Stimulated activated CD4-positive, alpha-beta T cell treated with anti-CD3 and anti-CD28 coated beads, Interleukin-12 subunit alpha, Interleukin-12 subunit beta, amount 100 ng/mL, for 48 hours (primary cell): ENCODE results near the gene PMAIP1.
A peak's percentile ranks its signal among the peaks of the same experiment; 100 is the strongest.
"Not testable (repeated sequence)": the region's sequence is repeated elsewhere in the genome, so short reads cannot be mapped to it uniquely, and the experiment has no call there.

Experiments used
- DNase-seq, 3 donors: peaks; one replicate each; pipeline ENCODE4 v3.0.0-alpha.2; 2020; ENCODE audit warnings: low read depth in 2 of 3, low spot score in 1 of 3

The PMAIP1 gene

DNA sequence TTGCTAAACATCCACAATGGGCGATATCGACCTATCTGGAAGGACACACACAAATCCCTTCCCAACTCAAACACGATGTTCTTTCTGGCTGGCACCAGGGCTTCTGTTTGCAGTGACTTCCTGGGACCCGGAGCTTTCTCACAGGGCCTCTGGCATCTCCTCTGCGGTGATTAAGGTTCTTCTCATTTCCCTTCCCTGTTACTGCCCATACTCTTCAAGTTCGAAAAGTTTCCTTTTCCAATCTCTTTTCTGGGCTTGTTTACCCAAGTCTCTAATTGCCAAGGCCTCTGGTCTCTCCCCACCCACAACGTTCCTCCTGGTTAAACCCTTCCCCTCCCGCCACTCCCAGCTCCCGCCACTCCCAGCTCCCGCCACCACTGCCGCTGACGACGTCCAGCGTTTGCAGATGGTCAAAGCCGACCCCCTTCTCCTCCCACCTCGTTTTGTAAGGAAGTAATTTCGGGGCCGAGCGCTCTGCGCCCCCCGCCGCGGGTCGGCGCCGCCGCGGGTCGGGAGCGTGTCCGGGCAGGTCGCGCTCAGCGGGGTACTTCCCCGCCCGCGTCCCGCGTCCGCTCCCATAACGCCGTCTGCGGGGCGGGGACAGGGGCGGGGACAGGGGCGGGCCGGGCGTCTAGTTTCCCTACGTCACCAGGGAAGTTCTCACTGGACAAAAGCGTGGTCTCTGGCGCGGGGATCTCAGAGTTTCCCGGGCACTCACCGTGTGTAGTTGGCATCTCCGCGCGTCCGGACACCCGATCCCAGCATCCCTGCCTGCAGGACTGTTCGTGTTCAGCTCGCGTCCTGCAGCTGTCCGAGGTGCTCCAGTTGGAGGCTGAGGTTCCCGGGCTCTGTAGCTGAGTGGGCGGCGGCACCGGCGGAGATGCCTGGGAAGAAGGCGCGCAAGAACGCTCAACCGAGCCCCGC, at the start of gene PMAIP1:
Gene PMAIP1 (plus strand): TSS at position 699 of the 924 bp plus-strand sequence. CDS start 182 bp downstream, at position 881.
- peak; percentile 83 to 87 (median 86) for DNase-seq

DNA sequence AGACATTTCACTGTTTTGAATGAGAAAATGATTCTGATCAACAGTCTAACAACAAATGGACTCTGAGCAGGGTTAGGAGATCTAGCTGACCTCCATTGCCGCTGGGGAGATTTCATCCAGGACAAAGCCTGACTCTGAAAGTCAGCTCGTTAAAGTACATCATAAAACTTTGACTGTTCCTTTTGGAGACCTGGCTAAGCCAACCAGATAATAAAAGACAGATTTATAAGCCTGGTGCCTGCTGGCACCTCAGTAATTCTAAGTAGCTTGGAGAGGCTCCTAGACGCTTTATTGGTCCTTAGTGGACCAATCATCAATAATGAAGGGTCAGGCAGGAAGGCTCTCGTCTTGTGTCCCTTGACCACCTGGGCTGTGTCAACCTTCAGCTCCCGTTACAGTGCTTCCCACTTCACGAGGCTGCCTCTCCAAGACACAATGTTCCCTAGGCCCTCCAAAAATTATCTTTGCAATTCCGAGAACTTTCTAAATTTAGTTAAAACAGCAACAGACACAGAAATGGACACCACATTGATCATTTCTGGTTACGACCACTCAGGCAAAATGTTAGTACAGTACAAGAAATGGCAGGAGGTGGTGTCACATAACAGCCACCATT, 47.9 kb upstream of the PMAIP1 start:
- DNase-seq = no peak

DNA sequence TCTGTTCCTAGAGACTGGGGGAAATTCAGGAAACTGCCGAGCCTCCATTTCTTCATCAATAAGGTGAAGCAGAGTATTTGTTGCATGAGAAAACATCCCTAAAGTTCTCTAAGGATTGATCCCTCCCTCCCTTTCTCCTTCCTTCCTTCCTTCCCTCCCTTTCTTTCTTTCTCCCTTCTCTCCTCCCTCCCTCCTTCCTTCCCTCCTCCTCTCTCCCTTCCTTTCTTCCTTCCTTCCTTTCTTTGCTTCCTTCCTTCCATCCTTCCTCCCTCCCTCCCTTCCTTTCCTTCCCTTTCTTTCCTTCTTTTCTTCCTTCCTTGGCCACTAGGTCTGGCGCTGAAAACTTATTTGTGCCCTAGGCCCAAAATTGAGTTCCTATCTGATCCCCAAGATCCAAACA, 47.2 kb upstream of the PMAIP1 start:
- no peak for DNase-seq

DNA sequence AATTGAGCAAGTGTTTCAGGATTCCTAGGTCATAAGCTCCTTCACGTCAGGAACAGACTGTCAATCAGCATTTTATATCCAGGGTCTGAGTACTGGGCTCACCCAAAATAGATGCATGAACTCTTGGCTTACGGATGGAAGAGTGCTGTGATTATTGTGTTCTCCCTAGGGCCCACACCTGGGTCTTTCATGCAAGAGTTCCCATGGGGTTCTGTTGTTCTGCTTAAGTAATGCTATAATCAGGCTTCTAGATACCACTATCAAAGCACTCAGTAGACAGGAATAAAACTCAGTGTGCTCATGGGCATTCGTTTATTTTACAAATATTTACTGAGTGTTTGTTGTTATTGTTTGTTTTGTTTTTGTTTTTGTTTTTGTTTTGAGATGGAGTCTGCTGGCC, 46.4 kb upstream of the PMAIP1 start:
- DNase-seq = no peak

DNA sequence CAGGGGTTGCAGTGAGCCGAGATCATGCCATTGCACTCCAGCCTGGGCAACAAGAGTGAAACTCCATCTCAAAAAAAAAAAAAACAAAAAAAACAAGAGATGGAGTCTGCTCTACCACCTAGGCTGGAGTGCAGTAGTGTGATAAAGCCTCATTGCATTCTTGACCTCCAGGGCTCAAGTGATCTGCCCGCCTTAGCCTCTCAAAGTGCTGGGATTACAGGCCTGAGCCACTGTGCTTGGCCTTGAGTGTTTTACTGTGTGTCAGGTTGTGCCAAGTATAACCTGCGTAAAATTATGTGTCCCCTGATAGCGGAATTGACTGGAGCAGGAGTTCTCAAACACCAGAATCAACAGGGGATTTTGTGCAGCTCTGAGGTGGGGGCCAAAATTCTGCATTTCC, 45.8 kb upstream of the PMAIP1 start:
- not testable (repeated sequence) for DNase-seq

DNA sequence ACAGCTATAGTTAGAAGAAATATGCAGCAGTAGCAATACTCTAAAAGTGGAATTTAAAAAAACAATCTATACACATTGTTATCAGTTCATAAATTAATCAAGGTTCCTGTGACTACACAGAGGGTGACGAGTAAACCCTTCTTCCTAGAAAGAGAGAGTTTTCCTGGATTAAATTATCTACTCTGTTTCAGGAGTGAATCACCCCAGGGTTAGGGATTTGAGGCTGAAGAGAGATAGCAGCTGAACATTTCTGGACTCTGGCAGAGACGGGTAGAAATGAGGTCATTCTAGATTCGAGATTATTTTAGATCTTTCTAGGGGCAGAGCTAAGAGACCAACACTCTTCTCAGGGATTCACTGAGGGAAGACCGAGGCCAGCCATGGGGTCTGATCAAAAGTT, 38.8 kb upstream of the PMAIP1 start:
- no peak for DNase-seq

DNA sequence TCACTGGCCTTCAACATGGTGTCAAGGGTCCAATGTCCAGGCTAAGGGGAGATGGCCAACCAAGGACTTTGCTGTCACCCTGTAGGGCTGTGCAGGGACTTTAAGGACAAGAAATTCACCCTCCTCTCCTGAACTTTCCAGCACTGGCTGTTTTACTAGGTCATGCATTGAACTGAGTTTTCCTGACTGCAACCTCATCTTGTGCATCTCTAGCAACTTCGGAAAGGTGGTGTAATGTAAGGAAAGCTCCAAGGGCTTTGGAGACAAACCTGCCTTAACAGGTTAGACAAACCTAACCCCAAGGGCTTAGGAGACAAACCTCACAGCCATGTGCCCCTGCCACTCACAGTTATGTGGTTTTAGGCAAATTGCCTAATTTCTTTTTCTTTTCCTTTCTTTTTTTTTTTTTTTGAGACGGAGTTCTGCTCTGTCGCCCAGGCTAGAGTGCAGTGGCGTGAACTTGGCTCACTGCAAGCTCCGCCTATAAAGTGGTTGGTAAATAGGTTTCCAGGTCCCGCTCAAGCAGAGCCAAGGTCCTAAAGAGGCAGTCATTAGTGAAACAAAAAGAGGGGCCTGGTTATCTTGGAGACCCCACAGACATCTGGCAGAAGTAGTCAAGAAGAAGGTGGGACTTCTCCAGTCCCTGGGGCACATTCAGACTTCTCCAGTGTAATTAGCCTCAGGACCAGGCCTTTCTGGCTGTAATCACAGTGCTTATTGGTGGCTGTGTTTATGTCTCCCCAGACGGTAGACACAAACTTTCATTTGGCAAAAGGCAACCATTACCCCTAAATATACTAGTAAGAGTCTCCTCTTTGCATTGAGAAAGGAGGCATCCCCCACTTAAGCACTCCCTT, 37.6 kb upstream of the PMAIP1 start:
- no peak for DNase-seq

DNA sequence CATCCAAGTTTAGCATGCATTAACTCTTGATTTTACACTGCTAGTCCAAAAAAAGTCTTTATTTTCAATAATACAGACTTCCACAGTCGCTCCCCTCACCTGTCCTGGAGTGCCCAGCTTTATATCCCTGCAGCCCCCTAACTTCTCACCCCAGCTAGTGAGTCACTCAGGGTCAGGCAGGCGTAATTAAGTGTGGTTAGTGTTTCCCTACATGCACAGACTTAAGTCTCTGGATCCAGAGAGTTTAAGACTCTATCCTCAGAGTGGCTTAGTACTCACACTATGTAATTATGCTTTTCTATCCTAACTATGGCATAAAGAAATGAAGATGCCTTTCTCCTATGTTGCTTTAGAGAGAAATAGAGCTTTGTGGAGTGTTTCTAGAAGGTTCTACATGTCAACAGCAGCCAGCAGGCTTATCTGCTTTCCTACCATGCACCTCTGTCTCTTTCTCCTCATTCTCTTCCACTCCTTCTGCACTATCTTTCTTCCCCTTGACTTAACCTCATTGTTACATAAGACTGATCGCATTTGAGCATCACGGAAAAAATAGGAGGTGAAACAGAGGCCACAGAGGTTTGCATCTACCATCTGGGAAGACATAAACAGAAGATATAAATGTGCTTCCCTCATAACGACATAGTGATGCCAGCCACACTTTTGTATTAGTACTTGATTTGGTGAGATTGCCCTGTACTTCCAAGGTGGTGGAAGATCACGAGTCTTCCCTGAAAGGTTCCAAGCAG, 34.4 kb upstream of the PMAIP1 start:
- DNase-seq = no peak

DNA sequence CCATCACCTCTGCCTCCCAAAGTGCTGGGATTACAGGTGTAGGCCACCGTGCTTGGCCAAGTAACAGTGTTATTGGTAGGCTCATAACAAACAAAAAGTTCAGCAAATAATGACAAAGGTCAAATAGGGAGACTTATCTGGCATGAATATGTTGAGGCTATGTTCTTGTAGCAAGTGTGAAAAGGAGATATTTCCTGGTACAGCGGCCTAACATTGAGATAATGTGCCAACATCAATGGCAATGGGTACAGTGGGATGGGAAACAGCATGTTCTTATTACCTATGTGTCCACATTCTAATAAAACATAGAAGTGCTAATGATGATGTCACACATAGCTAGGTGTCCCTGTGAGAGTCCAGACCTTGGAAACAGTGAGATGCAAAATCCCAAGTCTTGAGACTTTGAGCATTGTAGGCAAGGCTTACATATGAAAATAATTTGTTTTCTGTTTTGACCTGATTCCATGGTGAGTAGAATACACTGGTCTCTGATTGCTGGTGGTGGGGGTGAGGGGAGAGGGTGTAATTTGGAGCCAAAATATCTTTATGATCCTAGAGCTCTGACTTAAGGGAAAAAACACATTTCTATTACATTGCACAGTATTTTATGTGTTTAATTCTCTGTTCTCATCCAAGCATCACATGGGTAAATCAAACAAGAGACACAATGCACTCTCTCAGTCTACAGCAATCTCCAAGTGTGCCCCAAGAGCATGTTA, 33.1 kb upstream of the PMAIP1 start:
- DNase-seq = no peak

DNA sequence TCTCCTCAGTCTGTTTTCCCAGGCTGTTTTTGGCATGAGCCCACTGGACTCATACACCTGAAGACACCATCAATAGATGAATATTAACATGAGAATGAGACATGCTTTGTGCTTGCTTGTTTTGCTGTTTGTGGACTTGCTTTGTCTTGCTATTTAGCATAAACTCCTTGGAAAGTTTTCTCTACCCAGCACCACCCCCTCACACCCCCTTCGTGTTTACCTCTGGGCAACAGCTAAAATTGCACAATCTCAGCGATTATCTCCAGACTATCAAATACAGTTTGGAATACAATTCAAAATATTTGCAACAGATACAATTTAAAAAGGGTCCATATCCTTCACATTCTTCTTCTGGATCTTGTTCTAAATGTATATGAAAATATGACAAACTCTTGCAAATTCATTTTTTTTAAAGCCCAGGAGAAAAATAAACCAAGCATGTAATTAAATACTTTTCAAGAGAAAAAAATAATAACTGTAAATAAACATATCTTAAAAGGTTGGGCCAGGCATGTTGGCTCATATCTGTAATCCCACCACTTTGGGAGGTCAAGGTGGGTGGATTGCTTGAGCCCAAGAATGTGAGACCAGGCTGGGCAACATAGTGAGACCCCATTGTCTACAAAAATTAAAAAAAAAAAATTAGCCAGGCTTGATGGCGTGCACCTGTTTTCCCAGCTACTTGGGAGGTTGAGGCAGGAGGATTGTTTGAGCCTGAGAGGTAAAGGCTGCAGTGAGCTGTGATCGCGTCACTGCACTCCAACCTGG, 32.3 kb upstream of the PMAIP1 start:
- no peak for DNase-seq

DNA sequence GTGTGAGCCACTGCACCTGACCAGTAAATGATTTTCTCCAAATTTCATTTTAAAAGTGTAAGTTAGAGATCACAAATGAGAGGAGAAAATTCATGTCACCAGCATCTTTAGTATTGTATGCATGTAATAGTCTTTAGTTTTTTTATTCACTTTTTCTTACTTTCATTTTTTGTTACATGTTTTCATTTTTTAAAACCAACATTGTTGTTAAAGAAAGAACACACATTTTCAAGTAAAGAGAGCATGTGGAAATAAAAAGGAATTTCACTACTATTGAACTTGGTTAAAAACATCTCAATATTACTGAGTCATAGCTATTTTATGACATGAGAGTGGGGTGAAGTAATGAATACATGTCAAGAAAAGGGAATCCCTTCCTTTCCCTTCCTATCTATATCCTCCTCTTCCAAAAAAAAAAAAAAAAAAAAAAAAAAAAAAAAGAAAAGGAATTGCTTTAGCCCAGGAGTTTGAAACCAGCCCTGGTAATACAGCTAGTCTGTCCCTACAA, 29.1 kb upstream of the PMAIP1 start:
- DNase-seq = no peak

DNA sequence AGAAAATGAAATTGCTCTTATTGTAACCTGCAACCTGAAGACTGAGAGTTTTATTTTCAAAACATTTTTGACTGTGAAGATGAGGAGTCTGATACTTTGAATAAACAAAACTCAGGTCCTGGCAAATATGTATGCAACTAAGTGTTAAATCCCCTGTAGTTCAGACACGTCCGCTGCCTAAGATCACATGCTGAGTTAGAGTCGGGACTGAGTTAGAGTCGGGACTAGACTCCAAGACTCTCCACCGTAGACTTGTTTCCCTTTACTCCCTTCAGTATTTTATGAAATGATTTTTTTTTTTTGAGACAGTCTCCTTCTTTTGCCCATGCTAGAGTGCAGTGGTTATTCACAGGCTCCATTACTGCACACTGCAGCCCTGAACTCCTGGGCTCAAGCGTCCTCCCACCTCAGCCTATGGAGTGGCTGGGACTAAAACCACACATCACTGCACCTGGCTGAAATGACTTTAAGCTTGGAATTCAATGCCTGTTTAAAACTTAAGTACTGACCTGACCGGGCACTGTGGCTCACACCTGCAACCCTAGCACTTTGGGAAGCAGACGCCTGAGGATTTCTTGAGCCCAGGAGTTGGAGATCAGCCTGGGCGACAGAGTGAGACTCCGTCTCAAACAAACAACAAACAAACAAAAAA, 28.0 kb upstream of the PMAIP1 start:
- no peak for DNase-seq

DNA sequence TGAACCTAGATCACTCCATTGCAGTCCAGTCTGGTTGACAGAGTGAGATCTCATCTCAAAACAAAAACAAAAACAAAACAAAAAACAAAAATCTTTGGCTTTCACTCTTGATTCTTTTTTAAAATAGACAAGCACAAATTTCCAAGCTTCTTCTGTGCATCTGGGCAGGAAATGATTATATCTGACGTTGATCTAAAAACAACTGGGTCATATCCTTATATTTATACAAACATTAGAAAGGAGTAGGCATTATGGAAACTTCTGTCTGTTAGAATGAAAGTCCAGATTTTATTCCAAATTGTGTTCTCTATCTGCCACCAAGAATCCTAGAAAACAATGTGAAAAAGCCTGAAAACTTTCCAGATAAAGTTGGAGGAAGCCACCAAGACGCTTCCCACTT, 26.2 kb upstream of the PMAIP1 start:
- DNase-seq = no peak

DNA sequence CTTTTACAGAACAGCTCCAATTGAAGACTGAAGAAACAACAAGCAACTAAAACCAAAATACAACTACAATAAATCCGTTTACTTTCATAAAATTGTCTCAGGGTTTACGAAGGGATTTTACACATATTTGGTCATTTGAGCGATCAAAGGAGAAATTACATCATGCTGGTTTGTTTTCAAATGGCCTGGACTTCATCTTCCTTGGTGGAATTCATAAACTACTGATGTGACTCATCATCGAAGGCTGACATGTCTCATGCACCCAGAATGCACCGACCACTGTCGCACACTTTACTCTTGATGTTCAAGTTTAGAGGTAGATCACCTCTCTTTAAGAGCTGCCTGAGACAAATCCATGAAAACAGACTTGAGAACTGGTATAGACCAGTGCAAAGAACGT, 25.6 kb upstream of the PMAIP1 start:
- DNase-seq = no peak

DNA sequence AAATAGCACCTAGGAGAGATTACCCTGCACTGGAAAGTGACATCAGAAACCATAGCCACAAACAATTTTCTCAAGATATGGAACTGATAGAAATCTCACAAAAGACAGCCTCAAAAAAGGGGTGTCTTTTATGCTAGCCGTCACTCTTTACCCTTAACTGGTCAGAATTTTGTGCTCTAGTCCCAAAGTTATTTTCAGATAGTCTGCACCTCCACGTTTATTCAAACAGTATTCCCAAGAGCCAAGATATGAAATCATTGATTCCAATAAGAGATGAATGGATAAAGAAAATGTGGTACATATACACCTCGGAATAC, 23.5 kb upstream of the PMAIP1 start:
- no peak for DNase-seq

DNA sequence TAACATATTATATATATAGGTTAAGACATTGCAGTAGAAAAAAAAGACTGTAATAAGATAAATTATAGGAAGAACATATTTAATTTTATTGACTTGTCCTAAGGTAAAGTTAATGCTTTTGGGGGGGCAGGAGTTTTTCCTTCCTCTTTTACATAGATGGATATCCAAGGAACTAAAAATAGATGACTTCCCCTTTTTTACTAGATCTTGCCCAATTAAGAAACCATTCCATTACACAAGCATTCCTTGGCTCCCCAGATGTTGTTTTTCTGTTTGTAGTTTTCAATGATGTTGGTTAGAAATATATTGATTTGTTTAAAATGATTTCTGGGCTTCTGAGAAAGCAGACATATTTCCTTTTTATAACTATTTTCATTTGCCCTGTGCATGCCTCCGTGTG, 22.4 kb upstream of the PMAIP1 start:
- no peak for DNase-seq

DNA sequence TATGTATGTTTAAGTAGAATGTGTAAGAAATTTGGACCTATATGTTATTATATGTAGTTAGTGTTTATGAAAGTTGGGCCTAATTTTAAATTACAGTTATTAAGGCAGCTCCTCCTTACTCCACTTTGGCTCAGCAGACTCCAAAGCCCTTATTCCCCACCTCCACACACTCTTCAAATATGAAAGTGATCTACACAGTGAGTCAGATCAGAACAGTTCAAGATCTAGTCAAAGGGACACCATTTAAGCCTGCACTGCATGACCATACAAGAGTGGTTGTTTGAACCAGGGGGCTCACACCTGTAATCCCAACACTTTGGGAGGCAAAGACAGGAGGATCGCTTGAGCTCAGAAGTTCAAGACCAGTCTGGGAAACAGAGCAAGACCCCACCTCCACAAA, 21.2 kb upstream of the PMAIP1 start:
- no peak for DNase-seq

DNA sequence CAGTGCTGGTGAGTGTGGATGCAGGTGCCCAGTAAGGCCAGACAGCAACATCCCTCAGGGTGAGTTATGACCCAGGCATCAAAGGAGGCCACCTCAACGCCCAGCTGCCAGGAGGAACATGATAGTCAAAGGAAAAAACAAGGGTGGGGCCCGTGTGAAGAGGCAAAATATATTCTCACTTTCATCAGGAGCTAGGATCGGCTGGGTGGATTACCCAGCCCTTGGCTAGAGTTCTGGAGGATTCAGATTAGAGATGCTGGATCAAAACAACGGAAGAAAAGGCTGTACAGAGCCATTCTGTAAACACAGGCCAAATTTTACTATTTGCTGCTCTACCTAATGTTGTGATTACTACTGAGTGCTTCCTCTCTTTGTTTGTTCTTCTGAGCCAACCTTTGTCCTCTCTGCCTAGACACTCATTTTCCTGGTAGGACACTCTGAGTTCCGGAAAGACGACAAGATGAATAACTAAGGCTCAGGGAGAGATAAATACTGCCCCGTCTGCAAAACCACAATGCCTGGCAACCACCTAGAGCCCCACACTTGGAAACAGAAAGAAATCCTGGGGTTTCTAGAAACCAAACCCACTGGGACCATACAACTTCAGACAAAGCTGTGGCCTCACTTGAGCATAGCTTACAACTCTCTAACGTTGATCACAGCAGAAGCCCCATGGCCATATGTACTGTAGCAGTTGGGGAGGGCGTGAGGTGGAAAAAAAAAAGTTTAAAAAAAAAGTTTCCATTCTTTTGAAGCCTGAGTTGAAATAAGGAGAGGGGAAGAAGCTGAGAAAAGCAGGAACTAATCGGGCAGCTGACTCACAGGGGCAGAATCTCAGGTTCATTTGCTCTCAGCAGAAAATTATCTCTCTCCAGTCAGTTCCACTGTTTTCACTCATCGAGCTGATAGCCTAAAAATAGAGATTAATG, 17.8 kb upstream of the PMAIP1 start:
- no peak for DNase-seq
